K562 (cell line): ENCODE results near the gene SORCS2. TPM values are rescaled to one million over a fixed set of nuclear protein-coding genes. Genes with fewer than 3 reads are reported as not detected.

ENCODE experiments used
- ATAC-seq: fragments of 200-7000 bp; cut with Tn5 transposase; 3 replicates; pipeline ENCODE4 v1.9.1; 2020; ENCODE audit warnings: moderate library complexity
- BruUV-seq: library from RNA; stranded (reverse); fragments of 400-500 nt; replicated peaks from 2 replicates; lab custom pipeline; 2021; lab: Mats Ljungman, UMichigan
- CTCF ChIA-PET: fragments of 300-600 bp; formaldehyde crosslinking; extraction: SDS; loops from one replicate; lab custom pipeline; 2021; ENCODE audit warnings: low intra/inter-chr PET ratio; lab: Yijun Ruan, JAX
- POLR2A ChIA-PET: fragments of 300-600, 350-650 bp; sonication (Branson Sonifier 250); formaldehyde crosslinking; extraction: SDS; loops from one replicate; lab custom pipeline; 2021; ENCODE audit warnings: antibody characterized with exemption, inconsistent platforms; lab: Yijun Ruan, JAX
- DNase-seq, 4 experiments: peaks; one replicate each; pipeline versions ENCODE4 v3.0.0 to v3.0.0-alpha.2; 2011 to 2018; ENCODE audit warnings: low spot score in 3 of 4, mixed read lengths in 3 of 4; ENCODE audit errors: extremely low read depth in 1 of 4
- FAIRE-seq: peaks from 2 replicates; lab custom pipeline; 2011; peaks lifted over from hg19 to GRCh38; lab: Jason Lieb, UNC
- H2AFZ ChIP-seq: 2 replicates; pipeline ENCODE4 v1.6.0; 2011; ENCODE audit warnings: low read depth, low read length, control low read depth, inconsistent platforms
- H3K27ac ChIP-seq: fragments of 200-600 bp; 3 replicates; pipeline ENCODE4 v1.8.0; 2011; ENCODE audit warnings: low read depth, mild to moderate bottlenecking, control low read depth, inconsistent platforms, low read length, moderate library complexity, mixed read lengths; ENCODE audit errors: extremely low read depth
- H3K27me3 ChIP-seq, 2 experiments: fragments of 300-600 bp in 1 of 2; 2 replicates in 1 of 2; 3 replicates in 1 of 2; pipeline versions ENCODE4 v1.6.0 to v1.8.0; 2011; ENCODE audit warnings: inconsistent platforms in 2 of 2, low read length in 2 of 2, mild to moderate bottlenecking in 1 of 2, mixed read lengths in 1 of 2, moderate library complexity in 1 of 2; ENCODE audit not compliant: control insufficient read depth in 2 of 2, insufficient read depth in 2 of 2
- H3K36me3 ChIP-seq: fragments of 300-600 bp; 3 replicates; pipeline ENCODE4 v1.8.0; 2011; ENCODE audit warnings: mild to moderate bottlenecking, low read length, inconsistent platforms; ENCODE audit not compliant: control insufficient read depth, insufficient read depth
- H3K4me1 ChIP-seq, 2 experiments: fragments of 200-600 bp in 1 of 2; replicated peaks in 1 of 2; 2 replicates in 1 of 2; 3 replicates in 1 of 2; pipeline versions ENCODE4 v1.5.1 to v1.8.0; 2011; ENCODE audit warnings: inconsistent platforms in 2 of 2, low read length in 2 of 2, mild to moderate bottlenecking in 1 of 2, mixed read lengths in 1 of 2, moderate library complexity in 1 of 2; ENCODE audit not compliant: control insufficient read depth in 2 of 2, insufficient read depth in 2 of 2
- H3K4me2 ChIP-seq: 2 replicates; pipeline ENCODE4 v1.6.1; 2011; ENCODE audit warnings: low read length, control low read depth, inconsistent platforms, mixed read lengths; ENCODE audit not compliant: insufficient read depth
- H3K4me3 ChIP-seq: fragments of 200-600 bp; sonication (generic), shearing (Covaris generic); 2 replicates; pipeline ENCODE4 v1.5.1; 2016; ENCODE audit warnings: control low read depth, inconsistent platforms
- H3K79me2 ChIP-seq: fragments of 200-600 bp; 3 replicates; pipeline ENCODE4 v1.8.0; 2011; ENCODE audit warnings: low read length, inconsistent platforms; ENCODE audit not compliant: control insufficient read depth, insufficient read depth
- H3K9ac ChIP-seq, 2 experiments: 2 replicates each; pipeline versions ENCODE4 v1.6.0 to v1.6.1; 2011; ENCODE audit warnings: low read depth in 2 of 2, low read length in 2 of 2, control low read depth in 1 of 2, inconsistent platforms in 1 of 2, mild to moderate bottlenecking in 1 of 2, mixed read lengths in 1 of 2; ENCODE audit not compliant: insufficient read depth in 1 of 2
- H3K9me1 ChIP-seq: one replicate; pipeline ENCODE4 v1.6.0; 2011; ENCODE audit warnings: inconsistent platforms, mild to moderate bottlenecking, low read length, moderate library complexity; ENCODE audit not compliant: control insufficient read depth, insufficient read depth
- H3K9me3 ChIP-seq: replicated peaks from 2 replicates; pipeline ENCODE4 v1.5.1; 2011; ENCODE audit warnings: low read depth, low read length, inconsistent platforms; ENCODE audit not compliant: control insufficient read depth, insufficient read depth
- H4K20me1 ChIP-seq: replicated peaks from 2 replicates; pipeline ENCODE4 v1.6.1; 2011; ENCODE audit warnings: low read length, inconsistent platforms, mixed read lengths; ENCODE audit not compliant: control insufficient read depth, insufficient read depth
- SRSF3 ChIP-seq: fragments of 200-400 bp; formaldehyde crosslinking; IDR thresholded peaks from 2 replicates; pipeline ENCODE4 v1.6.1; 2016; ENCODE audit warnings: mild to moderate bottlenecking, low read length, moderate library complexity; ENCODE audit not compliant: insufficient read depth
- SUPT5H ChIP-seq: fragments of 450-650 bp; IDR thresholded peaks from 2 replicates; pipeline ENCODE4 v1.6.1; 2016
- WGBS: fragments of 100-300 bp; shearing (Covaris generic); methylation state at CpG from one replicate; pipeline ENCODE4 v1.1.6; 2016; ENCODE audit warnings: low coverage, mixed read lengths; ENCODE audit not compliant: insufficient coverage; ENCODE audit errors: missing lambda C conversion rate; 5-methylcytosine and 5-hydroxymethylcytosine counted together
- in situ Hi-C: fragments of 300-500 bp; cut with MboI; formaldehyde crosslinking; loops from 4 replicates; pipeline ENCODE4 v1.15.0; 2018; ENCODE audit warnings: inconsistent platforms, mixed read lengths
- intact Hi-C: fragments of 100-400 bp; cut with micrococcal nuclease; formaldehyde crosslinking; loops from 2 replicates; pipeline ENCODE4 v1.14.2; 2022
- polyA plus RNA-seq, 8 experiments: library from polyadenylated mRNA; depleted of rRNA in 4 of 8; stranded (reverse) in 5 of 8; unstranded in 3 of 8; fragments of >200 nt; fragmentation: Nextera tagmentation in 2 of 8; fragmentation: Illumina TruSeq in 1 of 8; extraction: Ambion mirVana in 2 of 8; extraction: Trizol in 1 of 8; gene quantifications; 2 replicates each; pipeline versions ENCODE4 v1.2.1 to v1.2.3, GENCODE V29; 2011 to 2014; ENCODE audit warnings: inconsistent platforms in 1 of 8, missing spikeins in 1 of 8
- total RNA-seq, 7 experiments: library from RNA; depleted of rRNA in 6 of 7; stranded (reverse); fragments of >200 nt in 6 of 7; fragmentation: Illumina TruSeq in 2 of 7; extraction: Trizol in 2 of 7; gene quantifications; 2 replicates each; pipeline versions ENCODE4 v1.2.1 to v1.2.3, GENCODE V29; 2011 to 2021; ENCODE audit warnings: low replicate concordance in 1 of 7
- TF ChIP-seq, protein P1 (sequence below): fragments of 450-650 bp; formaldehyde crosslinking; IDR thresholded peaks from 2 replicates; pipeline ENCODE4 v1.4.0; 2020; ENCODE audit warnings: mild to moderate bottlenecking, mixed read lengths

SORCS2 gene
- total and polyA plus RNA-seq, 9 of the 15 experiments (the other 6 are each of a cell fraction or from before 2014, with no cell fraction given) = not detected

DNA sequence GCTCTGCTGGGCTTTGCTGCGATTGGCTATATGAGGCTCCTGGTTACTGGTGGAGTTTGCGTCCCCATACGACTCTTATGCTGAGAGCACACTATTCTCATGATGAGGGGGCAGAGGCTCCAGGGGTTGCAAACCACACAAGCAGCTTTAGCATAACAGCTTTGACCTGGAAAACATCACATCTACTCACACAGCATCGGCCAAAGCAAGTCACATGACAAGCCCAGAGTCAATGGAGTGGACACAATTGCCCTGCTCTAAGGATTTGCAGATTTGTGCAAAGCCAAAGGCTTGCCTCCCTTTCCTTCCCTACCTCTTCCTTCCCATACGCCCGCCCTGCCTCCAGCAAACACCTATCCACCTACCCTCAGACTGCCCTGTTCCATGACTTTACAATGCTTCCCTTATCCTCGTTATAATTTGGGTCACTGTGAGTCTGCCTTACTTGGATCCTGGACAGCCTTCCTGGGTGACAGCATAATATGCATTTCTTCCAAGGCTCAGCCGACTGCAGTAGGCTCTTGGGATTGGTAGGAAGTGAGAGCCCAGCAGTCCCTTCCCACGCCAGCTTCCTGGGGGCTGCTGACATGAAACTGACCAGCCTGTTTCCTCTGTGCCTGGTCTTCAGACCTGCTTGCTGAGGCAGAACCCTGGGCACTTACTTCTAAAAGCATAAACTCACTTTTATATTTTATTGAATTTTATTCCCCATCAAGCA, 450.6 kb downstream of the SORCS2 start:
- no peak overlapping the region for H3K4me3 ChIP-seq
- no peak for DNase-seq
- H2AFZ ChIP-seq = no peak overlapping the region
- POLR2A ChIA-PET = interaction anchor here (0.6 kb wide), 1 partner anchor 814 kb away, joined by 3 read pairs; no protein-coding TSS in a partner anchor
- BruUV-seq = no TSS peak
- no peak for FAIRE-seq
- intact Hi-C loops = no loop called here
- no peak for ATAC-seq
- CTCF ChIA-PET = no interaction called here
- H3K27me3 ChIP-seq = peaks cover 0 to 14% of the 10 kb centered on the region in 2 experiments; a peak in 2 of 5 replicates
- 1% methylated on average over 9 of the region's 9 CpGs for WGBS
- H3K79me2 ChIP-seq = no peaks in the 10 kb centered on the region
- H3K9ac ChIP-seq = no peak overlapping the region
- H3K4me1 ChIP-seq = no peaks in the 10 kb centered on the region; a peak in 1 of 5 replicates
- no peaks in the 10 kb centered on the region for H3K9me1 ChIP-seq
- H3K36me3 ChIP-seq = no peaks in the 10 kb centered on the region
- H3K27ac ChIP-seq = no peak overlapping the region
- TF ChIP-seq, protein P1, sequence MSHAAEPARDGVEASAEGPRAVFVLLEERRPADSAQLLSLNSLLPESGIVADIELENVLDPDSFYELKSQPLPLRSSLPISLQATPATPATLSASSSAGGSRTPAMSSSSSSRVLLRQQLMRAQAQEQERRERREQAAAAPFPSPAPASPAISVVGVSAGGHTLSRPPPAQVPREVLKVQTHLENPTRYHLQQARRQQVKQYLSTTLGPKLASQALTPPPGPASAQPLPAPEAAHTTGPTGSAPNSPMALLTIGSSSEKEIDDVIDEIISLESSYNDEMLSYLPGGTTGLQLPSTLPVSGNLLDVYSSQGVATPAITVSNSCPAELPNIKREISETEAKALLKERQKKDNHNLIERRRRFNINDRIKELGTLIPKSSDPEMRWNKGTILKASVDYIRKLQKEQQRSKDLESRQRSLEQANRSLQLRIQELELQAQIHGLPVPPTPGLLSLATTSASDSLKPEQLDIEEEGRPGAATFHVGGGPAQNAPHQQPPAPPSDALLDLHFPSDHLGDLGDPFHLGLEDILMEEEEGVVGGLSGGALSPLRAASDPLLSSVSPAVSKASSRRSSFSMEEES = peak; percentile 31; the same call in 1 of the 2 replicates
- TF ChIP-seq SRSF3 (no peak), SUPT5H (no peak)
- no peak overlapping the region for H3K4me2 ChIP-seq
- in situ Hi-C loops = no loop called here
- no peaks in the 10 kb centered on the region for H4K20me1 ChIP-seq
- no peaks in the 10 kb centered on the region; the same call in 1 of the 2 replicates for H3K9me3 ChIP-seq
